Right ventricle myocardium superior (tissue), 1 donor: Measurements from ENCODE around the gene GRID1. TPM values are rescaled to one million over a fixed set of nuclear protein-coding genes. Genes with fewer than 3 reads are reported as not detected.
A peak's percentile ranks its signal among the peaks of the same experiment; 100 is the strongest.
"Not testable (repeated sequence)": the region's sequence is repeated elsewhere in the genome, so short reads cannot be mapped to it uniquely, and the experiment has no call there.

Experiments used
- ATAC-seq: fragments of 200-7000 bp; cut with Tn5 transposase; one replicate; pipeline ENCODE4 v1.9.1; 2020; ENCODE audit warnings: mild to moderate bottlenecking; ENCODE audit not compliant: poor library complexity
- DNase-seq: peaks from one replicate; pipeline ENCODE4 v3.0.0-alpha.2; 2020
- intact Hi-C: fragments of 100-400 bp; cut with DNase I; formaldehyde crosslinking; loops from one replicate; pipeline ENCODE4 v1.11.2; 2022
- total RNA-seq: library from RNA; stranded (reverse); fragmentation: NEBNext Ultra II Directional; extraction: Animal tissue kit (Norgen Biotek cat#: 25700); gene quantifications from one replicate; pipeline ENCODE4 v1.2.1, GENCODE V29; 2021
- donor health status: DM: no; HTN: yes; CAD: no; lungs with severe emphysema.

Gene GRID1
- total RNA-seq, 1 donor from 2014 or later, result 1.1 TPM

- ATAC-seq (no peak), DNase-seq (no peak)
- intact Hi-C loops, result no loop called here
These were observed 27.4 kb upstream of the GRID1 start for GRCh38 chr10:86393862-86394455.

- ATAC-seq, result no peak
- DNase-seq, result no peak
These were observed 26.8 kb upstream of the GRID1 start for GRCh38 chr10:86393362-86393761.

GRCh38 chr10:86392723-86393094 is 26.1 kb upstream of the GRID1 start:
- no peak for ATAC-seq
- intact Hi-C loops, result no loop called here
- DNase-seq, result no peak

More at GRCh38 chr10:86393362-86393761, 26.8 kb upstream of the GRID1 start:
- intact Hi-C loops, result no loop called here

- DNase-seq (no peak), ATAC-seq (no peak)
- intact Hi-C loops, result no loop called here
These were observed 25.6 kb upstream of the GRID1 start for GRCh38 chr10:86391986-86392722.

- intact Hi-C loops, result no loop called here
- ATAC-seq (no peak), DNase-seq (no peak)
These were observed 24.7 kb upstream of the GRID1 start for GRCh38 chr10:86391236-86391840.

- intact Hi-C loops, result no loop called here
- DNase-seq, result no peak
- no peak for ATAC-seq
These were observed 23.9 kb upstream of the GRID1 start for GRCh38 chr10:86390337-86391120.

GRCh38 chr10:86389441-86390193 is 23.0 kb upstream of the GRID1 start:
- intact Hi-C loops, result no loop called here
- peak; percentile 46 for DNase-seq
- peak; percentile 79 for ATAC-seq

- intact Hi-C loops, ATAC-seq, DNase-seq: not testable (repeated sequence)
These were observed 22.5 kb upstream of the GRID1 start for GRCh38 chr10:86389109-86389440.

- DNase-seq, result no peak
These were observed 21.6 kb upstream of the GRID1 start for GRCh38 chr10:86388119-86388704.

GRCh38 chr10:86387178-86387794 is 20.7 kb upstream of the GRID1 start:
- ATAC-seq, result no peak
- no peak for DNase-seq
- intact Hi-C loops, result no loop called here

More at GRCh38 chr10:86388119-86388704, 21.6 kb upstream of the GRID1 start:
- intact Hi-C loops, result no loop called here
- ATAC-seq, result no peak

- ATAC-seq (no peak), DNase-seq (no peak)
- intact Hi-C loops, result no loop called here
These were observed 19.2 kb upstream of the GRID1 start for GRCh38 chr10:86385806-86386205.

- ATAC-seq, result no peak
- intact Hi-C loops, result loop anchor here (5.0 to 10.0 kb wide), 4 partner anchors 383 to 1453 kb away; no protein-coding TSS in a partner anchor
- DNase-seq, result no peak
These were observed 11.2 kb upstream of the GRID1 start for GRCh38 chr10:86377797-86378146.

GRCh38 chr10:86376852-86377796 is 10.5 kb upstream of the GRID1 start:
- intact Hi-C loops, result loop anchor here (5.0 to 10.0 kb wide), 4 partner anchors 382 to 1452 kb away; no protein-coding TSS in a partner anchor
- peak; percentile 98 for ATAC-seq
- DNase-seq, result peak; percentile 84

GRCh38 chr10:86376403-86376802 is 9.8 kb upstream of the GRID1 start:
- ATAC-seq, result no peak
- intact Hi-C loops, result loop anchor here (5.0 to 10.0 kb wide), 4 partner anchors 382 to 1452 kb away; no protein-coding TSS in a partner anchor

GRCh38 chr10:86375204-86375603 is 8.6 kb upstream of the GRID1 start:
- DNase-seq (no peak), ATAC-seq (no peak)
- intact Hi-C loops, result loop anchor here (5.0 to 10.0 kb wide), 4 partner anchors 380 to 1450 kb away; no protein-coding TSS in a partner anchor

More at GRCh38 chr10:86376403-86376802, 9.8 kb upstream of the GRID1 start:
- no peak for DNase-seq

- no peak for DNase-seq
- intact Hi-C loops, result loop anchor here (5.0 to 10.0 kb wide), 4 partner anchors 380 to 1450 kb away; no protein-coding TSS in a partner anchor
- no peak for ATAC-seq
These were observed 8.1 kb upstream of the GRID1 start for GRCh38 chr10:86374664-86375063.
